Tracheal epithelial cell (primary cell): ENCODE data around the gene LRP11. TPM values are rescaled to one million over a fixed set of nuclear protein-coding genes. Genes with fewer than 3 reads are reported as not detected.

Source experiments
- total RNA-seq: library from RNA; depleted of rRNA; stranded (reverse); fragments of >200 nt; gene quantifications from 2 replicates; pipeline ENCODE4 v1.2.1, GENCODE V29; 2014

Gene LRP11
- total RNA-seq: 160 and 262 TPM in 2 replicates

GRCh38 chr6:149863698-149864577 is at the start of gene LRP11:
LRP11 (minus strand) TSS chr6:149864359; CDS start chr6:149864020, 339 bp downstream.

GRCh38 chr6:149897855-149898744 is 33.9 kb upstream of the LRP11 start, which contains the start of gene RAET1E:
RAET1E (minus strand) TSS chr6:149898113; CDS start chr6:149890901, 7,212 bp downstream.

Other genes with a start within 250 kb of the LRP11 start
- 17.5 and 27.5 TPM in 2 replicates for gene KATNA1, start 215.6 kb downstream of the LRP11 start, total RNA-seq
- 7.2 and 12.4 TPM in 2 replicates for gene LATS1, start 146.3 kb downstream of the LRP11 start, total RNA-seq
- 19.0 and 19.6 TPM in 2 replicates for gene NUP43, start 117.8 kb downstream of the LRP11 start, total RNA-seq
- gene PCMT1, start 114.6 kb downstream of the LRP11 start, total RNA-seq: 129 and 183 TPM in 2 replicates
- gene RAET1E, start 33.8 kb upstream of the LRP11 start, total RNA-seq: 6.0 and 16.4 TPM in 2 replicates
- gene RAET1G, start 58.8 kb upstream of the LRP11 start, total RNA-seq: 19.5 and 41.3 TPM in 2 replicates
- 3.6 and 11.1 TPM in 2 replicates for gene ULBP2, start 77.7 kb upstream of the LRP11 start, total RNA-seq
- 0.96 and 1.5 TPM in 2 replicates for gene ULBP1, start 99.6 kb upstream of the LRP11 start, total RNA-seq
- gene RAET1L, start 161.2 kb upstream of the LRP11 start, total RNA-seq: 2.3 and 9.4 TPM in 2 replicates
- gene ULBP3, start 204.8 kb upstream of the LRP11 start, total RNA-seq: 4.0 and 18.3 TPM in 2 replicates